HCT116 (cell line): ENCODE data around the gene HGS. TPM values are rescaled to one million over a fixed set of nuclear protein-coding genes. Genes with fewer than 3 reads are reported as not detected.

Source experiments
- ATAC-seq: fragments of 200-7000 bp; cut with Tn5 transposase; 2 replicates; pipeline ENCODE4 v1.9.1; 2020; ENCODE audit warnings: mild to moderate bottlenecking, moderate library complexity
- BruUV-seq: library from RNA; stranded (reverse); fragments of 400-500 nt; replicated peaks from 2 replicates; lab custom pipeline; 2021; lab: Mats Ljungman, UMichigan
- CTCF ChIA-PET: fragments of 300-600 bp; sonication (Branson Sonifier 250); formaldehyde crosslinking; loops from one replicate; lab custom pipeline; 2021; ENCODE audit warnings: antibody characterized with exemption; lab: Charles Lee
- POLR2A ChIA-PET: fragments of 300-600, 350-600 bp; sonication (Branson Sonifier 250); formaldehyde crosslinking; loops from one replicate; lab custom pipeline; 2021; ENCODE audit warnings: antibody characterized with exemption; lab: Charles Lee
- RAD21 ChIA-PET, 2 experiments: fragments of 300-600 bp; sonication (Branson Sonifier 250); formaldehyde crosslinking; loops; one replicate each; lab custom pipeline; 2023; ENCODE audit warnings: low total read pairs in 2 of 2; ENCODE audit not compliant: uncharacterized antibody in 2 of 2, unreplicated experiment in 2 of 2, low non-redundant PET in 1 of 2; lab: Charles Lee
- DNase-seq: peaks from one replicate; pipeline ENCODE4 v3.0.0-alpha.2; 2010; ENCODE audit warnings: low read depth, low spot score
- H2AFZ ChIP-seq: fragments of 200-600 bp; shearing (Covaris generic), sonication (generic); 2 replicates; pipeline ENCODE4 v1.6.1; 2017; ENCODE audit warnings: low read depth, mixed run types, mixed read lengths, antibody characterized with exemption, low read length; ENCODE audit not compliant: poor library complexity, severe bottlenecking
- H3K27ac ChIP-seq: 2 replicates; pipeline ENCODE4 v1.5.1; 2012; ENCODE audit warnings: low read depth, low read length
- H3K27me3 ChIP-seq: fragments of 200-600 bp; sonication (generic); 2 replicates; pipeline ENCODE4 v1.6.1; 2016; ENCODE audit warnings: mixed run types, low read length, mixed read lengths; ENCODE audit not compliant: insufficient read depth
- H3K36me3 ChIP-seq, 2 experiments: fragments of 200-500 bp in 1 of 2; fragments of 200-600 bp in 1 of 2; sonication (Bioruptor generic) in 1 of 2; sonication (generic) in 1 of 2; 2 replicates each; pipeline versions ENCODE4 v1.5.1 to v1.6.1; 2014 to 2016; ENCODE audit warnings: low read length in 2 of 2, inconsistent platforms in 1 of 2, mixed read lengths in 1 of 2, mixed run types in 1 of 2; ENCODE audit not compliant: insufficient read depth in 2 of 2, control insufficient read depth in 1 of 2
- H3K4me1 ChIP-seq, 2 experiments: fragments of 200-600 bp in 1 of 2; sonication (generic) in 1 of 2; 2 replicates each; pipeline versions ENCODE4 v1.5.1 to v1.6.1; 2012 to 2017; ENCODE audit warnings: low read length in 2 of 2, inconsistent platforms in 1 of 2, mild to moderate bottlenecking in 1 of 2, mixed read lengths in 1 of 2, mixed run types in 1 of 2, moderate library complexity in 1 of 2; ENCODE audit not compliant: insufficient read depth in 2 of 2, control insufficient read depth in 1 of 2
- H3K4me2 ChIP-seq: fragments of 200-600 bp; sonication (generic); 2 replicates; pipeline ENCODE4 v1.6.1; 2017; ENCODE audit warnings: mixed run types, low read length, mixed read lengths
- H3K4me3 ChIP-seq, 2 experiments: fragments of 200-600 bp in 1 of 2; sonication (generic) in 1 of 2; replicated peaks in 1 of 2; 2 replicates each; pipeline ENCODE4 v1.5.1; 2011 to 2016; ENCODE audit warnings: low read length in 2 of 2, control low read depth in 1 of 2, low read depth in 1 of 2, mild to moderate bottlenecking in 1 of 2, mixed read lengths in 1 of 2, mixed run types in 1 of 2
- H3K79me2 ChIP-seq: fragments of 200-600 bp; sonication (generic); 2 replicates; pipeline ENCODE4 v1.6.1; 2017; ENCODE audit warnings: mild to moderate bottlenecking, mixed run types, low read length, moderate library complexity, mixed read lengths; ENCODE audit not compliant: insufficient read depth
- H3K9ac ChIP-seq: fragments of 200-600 bp; sonication (generic); 2 replicates; pipeline ENCODE4 v1.6.1; 2016; ENCODE audit warnings: low read length, mixed read lengths
- H3K9me2 ChIP-seq: fragments of 200-600 bp; sonication (generic), shearing (Covaris generic); 2 replicates; pipeline ENCODE4 v1.6.1; 2017; ENCODE audit warnings: mixed run types, mild to moderate bottlenecking, moderate library complexity; ENCODE audit not compliant: insufficient read depth
- H3K9me3 ChIP-seq, 2 experiments: fragments of 200-500 bp in 1 of 2; fragments of 200-600 bp in 1 of 2; sonication (Bioruptor generic) in 1 of 2; sonication (generic) in 1 of 2; 2 replicates each; pipeline ENCODE4 v1.6.1; 2014 to 2017; ENCODE audit warnings: low read length in 2 of 2, mixed read lengths in 2 of 2, inconsistent platforms in 1 of 2, low read depth in 1 of 2, mild to moderate bottlenecking in 1 of 2, mixed run types in 1 of 2, moderate library complexity in 1 of 2; ENCODE audit not compliant: control insufficient read depth in 1 of 2, insufficient read depth in 1 of 2
- H4K20me1 ChIP-seq: fragments of 200-600 bp; sonication (generic), shearing (Covaris generic); 2 replicates; pipeline ENCODE4 v1.6.1; 2017; ENCODE audit warnings: mixed run types, mild to moderate bottlenecking, moderate library complexity; ENCODE audit not compliant: insufficient read depth
- CBX3 ChIP-seq: IDR thresholded peaks from 2 replicates; pipeline ENCODE4 v1.6.1; 2012; ENCODE audit warnings: low read depth
- CEBPB ChIP-seq: IDR thresholded peaks from 2 replicates; pipeline ENCODE4 v1.6.1; 2012; ENCODE audit warnings: low read depth
- EGR1 ChIP-seq: IDR thresholded peaks from 2 replicates; pipeline ENCODE4 v1.6.1; 2012; ENCODE audit warnings: low read depth
- ELF1 ChIP-seq: IDR thresholded peaks from 2 replicates; pipeline ENCODE4 v1.6.1; 2012; ENCODE audit warnings: low read depth, borderline replicate concordance
- EZH2phosphoT487 ChIP-seq: fragments of 200-600 bp; IDR thresholded peaks from 2 replicates; pipeline ENCODE4 v1.6.1; 2018; ENCODE audit warnings: antibody characterized with exemption, borderline replicate concordance
- FOSL1 ChIP-seq: IDR thresholded peaks from 2 replicates; pipeline ENCODE4 v1.6.1; 2012; ENCODE audit warnings: low read depth
- JUND ChIP-seq: IDR thresholded peaks from 2 replicates; pipeline ENCODE4 v1.6.1; 2012
- POLR2A ChIP-seq: IDR thresholded peaks from 2 replicates; pipeline ENCODE4 v1.7.0; 2011; ENCODE audit warnings: borderline replicate concordance; ENCODE audit not compliant: insufficient read depth, insufficient read length; ENCODE audit errors: extremely low read depth
- POLR2AphosphoS5 ChIP-seq: IDR thresholded peaks from 2 replicates; pipeline ENCODE4 v1.6.1; 2011; ENCODE audit warnings: mild to moderate bottlenecking, low read depth, low read length, moderate library complexity
- RAD21 ChIP-seq: IDR thresholded peaks from 2 replicates; pipeline ENCODE4 v1.6.1; 2012; ENCODE audit warnings: low read depth, mild to moderate bottlenecking
- SIN3A ChIP-seq: IDR thresholded peaks from 2 replicates; pipeline ENCODE4 v1.6.1; 2012; ENCODE audit warnings: low read depth
- SRF ChIP-seq: IDR thresholded peaks from 2 replicates; pipeline ENCODE4 v1.6.1; 2012; ENCODE audit warnings: low read depth
- TCF7L2 ChIP-seq: IDR thresholded peaks from 2 replicates; pipeline ENCODE4 v1.7.0; 2011; ENCODE audit warnings: borderline replicate concordance, inconsistent platforms; ENCODE audit not compliant: insufficient read depth, insufficient read length; ENCODE audit errors: extremely low read depth
- YY1 ChIP-seq: IDR thresholded peaks from 2 replicates; pipeline ENCODE4 v1.6.1; 2011; ENCODE audit warnings: low read length, low read depth, moderate library complexity, mild to moderate bottlenecking; ENCODE audit not compliant: insufficient replicate concordance; ENCODE audit errors: extremely low read depth
- ZNF274 ChIP-seq: fragments of 200-500 bp; sonication (Bioruptor generic); IDR thresholded peaks from 2 replicates; pipeline ENCODE4 v1.6.1; 2014; ENCODE audit warnings: mild to moderate bottlenecking, low read depth, low read length, inconsistent platforms
- intact Hi-C: fragments of 100-400 bp; cut with micrococcal nuclease; formaldehyde crosslinking; loops from 2 replicates; pipeline ENCODE4 v1.10.0; 2022
- total RNA-seq: library from RNA; stranded (reverse); gene quantifications from one replicate; pipeline ENCODE4 v1.2.1, GENCODE V29; 2021; ENCODE audit not compliant: unreplicated experiment
- TF ChIP-seq, protein P1 (sequence below): IDR thresholded peaks from 2 replicates; pipeline ENCODE4 v1.6.1; 2012
- TF ChIP-seq, protein P2 (sequence below): IDR thresholded peaks from 2 replicates; pipeline ENCODE4 v1.6.1; 2012
- TF ChIP-seq, protein P3 (sequence below), 3 experiments: fragments of 200-600 bp in 1 of 3; sonication (generic) in 1 of 3; IDR thresholded peaks in 2 of 3; conservative IDR thresholded peaks in 1 of 3; 2 replicates each; pipeline ENCODE4 v1.5.1; 2012 to 2017; ENCODE audit warnings: low read depth in 2 of 3, low read length in 2 of 3, antibody characterized with exemption in 1 of 3, borderline replicate concordance in 1 of 3, control low read depth in 1 of 3, mild to moderate bottlenecking in 1 of 3, mixed read lengths in 1 of 3, mixed run types in 1 of 3, moderate library complexity in 1 of 3; ENCODE audit not compliant: insufficient read depth in 1 of 3

Gene HGS
- total RNA-seq, 1 experiment from 2014 or later: 231 TPM

DNA sequence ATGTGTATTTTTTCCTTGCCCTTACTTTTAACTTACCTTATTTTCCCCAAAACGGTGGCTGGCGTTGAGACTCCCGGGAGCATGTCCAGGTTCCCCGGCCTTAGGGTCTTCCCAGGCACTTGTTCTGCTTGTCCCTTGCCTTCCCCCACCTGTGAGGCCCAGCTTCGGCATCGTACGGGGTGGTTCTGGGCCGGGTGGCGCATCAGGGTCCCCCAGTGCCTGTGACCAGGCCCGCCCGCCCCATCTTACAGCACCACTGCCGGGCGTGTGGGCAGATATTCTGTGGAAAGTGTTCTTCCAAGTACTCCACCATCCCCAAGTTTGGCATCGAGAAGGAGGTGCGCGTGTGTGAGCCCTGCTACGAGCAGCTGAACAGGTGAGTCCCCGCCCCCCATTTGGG lies 7.4 kb downstream of the HGS start:
- Histone ChIP-seq H3K27me3 (no peaks in the 10 kb centered on the region), H3K9me2 (no peaks in the 10 kb centered on the region), H4K20me1 (no peaks in the 10 kb centered on the region), H3K9ac (no peak overlapping the region), H3K79me2 (peaks cover 80% of the 10 kb centered on the region), H3K4me2 (no peak overlapping the region), H3K36me3 (peaks cover 58 to 96% of the 10 kb centered on the region in 2 experiments), H3K27ac (no peak overlapping the region), H2AFZ (no peak overlapping the region), H3K4me1 (no peaks in the 10 kb centered on the region; a peak in 1 of 4 replicates), H3K9me3 (no peaks in the 10 kb centered on the region), H3K4me3 (no peak overlapping the region)
- CTCF ChIA-PET: no interaction called here
- no peak for TF ChIP-seq CEBPB
- TF ChIP-seq EGR1: no peak
- no peak for TF ChIP-seq POLR2A
- no peak for TF ChIP-seq SRF
- no peak for TF ChIP-seq YY1
- TF ChIP-seq, protein P1, sequence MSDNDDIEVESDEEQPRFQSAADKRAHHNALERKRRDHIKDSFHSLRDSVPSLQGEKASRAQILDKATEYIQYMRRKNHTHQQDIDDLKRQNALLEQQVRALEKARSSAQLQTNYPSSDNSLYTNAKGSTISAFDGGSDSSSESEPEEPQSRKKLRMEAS: no peak
- TF ChIP-seq, protein P2, sequence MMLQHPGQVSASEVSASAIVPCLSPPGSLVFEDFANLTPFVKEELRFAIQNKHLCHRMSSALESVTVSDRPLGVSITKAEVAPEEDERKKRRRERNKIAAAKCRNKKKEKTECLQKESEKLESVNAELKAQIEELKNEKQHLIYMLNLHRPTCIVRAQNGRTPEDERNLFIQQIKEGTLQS: no peak
- TF ChIP-seq POLR2AphosphoS5: no peak
- TF ChIP-seq FOSL1: no peak
- TF ChIP-seq ZNF274: no peak
- TF ChIP-seq JUND: no peak
- TF ChIP-seq TCF7L2: no peak
- RAD21 ChIA-PET: no interaction called here
- DNase-seq (no peak), ATAC-seq (no peak)
- POLR2A ChIA-PET: no interaction called here
- intact Hi-C loops: loop anchor here (10.0 kb wide), 1 partner anchor 136 kb away; the partner anchor contains the start of gene FAAP100
- BruUV-seq: no TSS peak

DNA sequence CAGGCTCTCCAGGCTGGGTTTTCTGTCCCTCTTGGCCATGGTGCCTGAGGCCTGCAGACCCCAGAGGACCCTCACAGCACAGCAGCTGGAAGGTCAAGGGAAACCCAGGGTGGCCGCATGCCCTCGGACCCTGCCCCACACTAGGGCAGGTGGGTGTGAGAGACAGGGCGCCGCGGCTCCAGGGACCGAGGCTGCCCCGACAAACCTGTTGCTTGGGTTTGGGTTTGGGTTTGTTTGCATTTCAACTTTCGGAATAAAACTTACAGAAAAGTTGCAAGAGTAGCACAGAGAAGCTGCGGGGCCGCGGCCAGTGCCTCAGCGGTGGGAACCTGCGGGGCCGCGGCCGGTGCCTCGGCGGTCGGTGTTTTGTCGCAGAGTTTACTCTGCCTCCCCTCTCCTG lies 7.8 kb downstream of the HGS start:
- Histone ChIP-seq H3K9me3 (no peaks in the 10 kb centered on the region), H2AFZ (no peak overlapping the region), H3K9me2 (no peaks in the 10 kb centered on the region), H3K4me1 (no peaks in the 10 kb centered on the region; a peak in 1 of 4 replicates), H3K9ac (no peak overlapping the region), H3K27ac (no peak overlapping the region), H3K36me3 (peaks cover 57 to 96% of the 10 kb centered on the region in 2 experiments; a peak in 3 of 4 replicates), H3K4me3 (no peak overlapping the region), H3K27me3 (no peaks in the 10 kb centered on the region), H3K79me2 (peaks cover 80% of the 10 kb centered on the region), H4K20me1 (no peaks in the 10 kb centered on the region), H3K4me2 (no peak overlapping the region)
- POLR2A ChIA-PET: no interaction called here
- ATAC-seq: no peak
- RAD21 ChIA-PET: no interaction called here
- no peak for DNase-seq
- CTCF ChIA-PET: no interaction called here
- no TSS peak for BruUV-seq
- intact Hi-C loops: loop anchor here (10.0 kb wide), 1 partner anchor 137 kb away; the partner anchor contains the start of gene FAAP100
- TF ChIP-seq TCF7L2 (no peak), FOSL1 (no peak), SIN3A (no peak), EZH2phosphoT487 (no peak), ELF1 (no peak), RAD21 (no peak), ZNF274 (no peak), CBX3 (no peak)
- TF ChIP-seq, protein P3, sequence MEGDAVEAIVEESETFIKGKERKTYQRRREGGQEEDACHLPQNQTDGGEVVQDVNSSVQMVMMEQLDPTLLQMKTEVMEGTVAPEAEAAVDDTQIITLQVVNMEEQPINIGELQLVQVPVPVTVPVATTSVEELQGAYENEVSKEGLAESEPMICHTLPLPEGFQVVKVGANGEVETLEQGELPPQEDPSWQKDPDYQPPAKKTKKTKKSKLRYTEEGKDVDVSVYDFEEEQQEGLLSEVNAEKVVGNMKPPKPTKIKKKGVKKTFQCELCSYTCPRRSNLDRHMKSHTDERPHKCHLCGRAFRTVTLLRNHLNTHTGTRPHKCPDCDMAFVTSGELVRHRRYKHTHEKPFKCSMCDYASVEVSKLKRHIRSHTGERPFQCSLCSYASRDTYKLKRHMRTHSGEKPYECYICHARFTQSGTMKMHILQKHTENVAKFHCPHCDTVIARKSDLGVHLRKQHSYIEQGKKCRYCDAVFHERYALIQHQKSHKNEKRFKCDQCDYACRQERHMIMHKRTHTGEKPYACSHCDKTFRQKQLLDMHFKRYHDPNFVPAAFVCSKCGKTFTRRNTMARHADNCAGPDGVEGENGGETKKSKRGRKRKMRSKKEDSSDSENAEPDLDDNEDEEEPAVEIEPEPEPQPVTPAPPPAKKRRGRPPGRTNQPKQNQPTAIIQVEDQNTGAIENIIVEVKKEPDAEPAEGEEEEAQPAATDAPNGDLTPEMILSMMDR (IDR thresholded peaks at IDR 0.05 in 2 of 3, conservative IDR thresholded peaks at IDR 0.05 in 1 of 3; ENCODE audit: borderline replicate concordance in 1 of 3, insufficient read depth in 1 of 3, low read depth in 2 of 3, low read length in 2 of 3): no peak
- TF ChIP-seq, protein P1: no peak
- TF ChIP-seq, protein P2: no peak
